HG02938 (cell line): ENCODE measurements around the gene PLEKHO2.
"Not testable (repeated sequence)": the region's sequence is repeated elsewhere in the genome, so short reads cannot be mapped to it uniquely, and the experiment has no call there.

Experiments used
- ATAC-seq: cut with Tn5 transposase; IDR thresholded peaks from one replicate; pipeline ENCODE4 v1.9.1; 2021; ENCODE audit warnings: mild to moderate bottlenecking, moderate library complexity; ENCODE audit not compliant: unreplicated experiment

PLEKHO2 gene, protein sequence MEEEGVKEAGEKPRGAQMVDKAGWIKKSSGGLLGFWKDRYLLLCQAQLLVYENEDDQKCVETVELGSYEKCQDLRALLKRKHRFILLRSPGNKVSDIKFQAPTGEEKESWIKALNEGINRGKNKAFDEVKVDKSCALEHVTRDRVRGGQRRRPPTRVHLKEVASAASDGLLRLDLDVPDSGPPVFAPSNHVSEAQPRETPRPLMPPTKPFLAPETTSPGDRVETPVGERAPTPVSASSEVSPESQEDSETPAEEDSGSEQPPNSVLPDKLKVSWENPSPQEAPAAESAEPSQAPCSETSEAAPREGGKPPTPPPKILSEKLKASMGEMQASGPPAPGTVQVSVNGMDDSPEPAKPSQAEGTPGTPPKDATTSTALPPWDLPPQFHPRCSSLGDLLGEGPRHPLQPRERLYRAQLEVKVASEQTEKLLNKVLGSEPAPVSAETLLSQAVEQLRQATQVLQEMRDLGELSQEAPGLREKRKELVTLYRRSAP

DNA sequence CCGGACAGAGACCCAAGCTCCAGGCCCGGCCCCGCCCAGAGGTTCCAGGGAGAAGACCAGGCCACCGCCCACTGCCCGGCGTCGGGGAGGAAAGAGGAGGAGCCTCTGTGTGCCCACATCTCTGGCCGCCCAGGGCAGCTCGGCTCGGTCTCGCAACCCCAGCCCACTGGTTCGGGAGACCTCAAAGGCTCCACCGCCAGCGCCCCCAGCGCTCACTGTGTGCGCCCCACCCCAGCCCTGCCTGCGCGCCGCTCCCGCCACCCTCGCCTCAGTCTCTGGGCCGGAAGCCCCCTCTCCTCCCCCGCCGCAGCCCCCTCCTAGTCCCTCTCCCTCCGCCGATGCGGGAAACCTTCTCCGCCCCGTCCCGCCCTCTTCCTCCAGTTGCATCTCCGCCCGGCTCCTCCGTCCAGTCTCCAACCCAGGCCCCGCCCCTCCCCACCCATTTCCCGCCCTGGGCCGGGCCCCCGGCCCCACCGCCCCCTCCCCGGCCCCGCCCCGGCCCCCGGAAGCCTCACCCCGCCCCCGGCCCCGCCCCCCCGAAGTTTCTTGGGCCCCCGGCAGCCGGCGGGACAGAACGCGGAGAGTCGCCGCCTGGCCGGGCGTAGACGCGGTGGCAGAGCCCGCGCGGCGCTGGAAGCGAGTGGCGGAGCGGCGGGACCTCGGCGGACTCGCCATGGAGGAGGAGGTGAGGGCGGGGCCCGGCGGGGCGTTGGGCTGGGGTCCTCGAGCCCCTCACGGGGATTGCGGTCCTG, at the start of gene PLEKHO2:
TSS of gene PLEKHO2 (plus strand) at position 572 of the 752 bp plus-strand sequence. CDS start at position 674, 102 bp downstream.
- peak; percentile 50 for ATAC-seq

DNA sequence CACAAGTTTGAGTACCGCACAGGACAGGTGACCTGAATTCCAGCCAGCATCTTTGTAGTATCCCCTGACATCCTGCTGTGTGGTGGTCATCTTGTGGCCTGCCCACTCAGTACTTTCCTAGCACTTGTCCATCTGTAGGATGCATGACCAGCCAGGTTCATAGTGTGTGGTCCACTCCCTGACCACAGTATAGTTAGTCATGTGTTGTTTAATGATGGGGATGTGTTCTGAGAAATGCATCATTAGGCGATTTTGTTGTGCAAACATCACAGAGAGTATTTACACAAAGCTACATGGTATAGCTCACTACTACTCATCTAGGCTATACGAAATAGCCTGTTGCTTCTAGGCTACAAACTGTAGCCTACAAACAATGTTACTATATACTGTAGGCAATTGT, 49.4 kb upstream of the PLEKHO2 start:
- no peak for ATAC-seq

DNA sequence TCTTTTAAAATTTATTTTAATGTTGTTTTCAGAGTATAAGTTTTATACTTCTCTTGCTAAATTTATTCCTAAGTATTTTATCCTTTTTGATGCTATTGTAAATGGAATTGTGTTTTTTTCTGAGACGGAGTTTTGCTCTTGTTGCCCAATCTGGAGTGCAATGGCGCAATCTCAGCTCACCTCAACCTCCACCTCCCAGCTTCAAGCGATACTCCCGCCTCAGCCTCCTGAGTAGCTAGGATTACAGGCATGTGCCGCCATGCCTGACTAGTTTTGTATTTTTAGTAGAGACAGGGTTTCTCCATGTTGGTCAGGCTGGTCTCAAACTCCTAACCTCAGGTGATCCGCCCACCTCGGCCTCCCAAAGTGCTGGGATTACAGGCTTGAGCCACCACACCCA, 46.4 kb upstream of the PLEKHO2 start:
- not testable (repeated sequence) for ATAC-seq

DNA sequence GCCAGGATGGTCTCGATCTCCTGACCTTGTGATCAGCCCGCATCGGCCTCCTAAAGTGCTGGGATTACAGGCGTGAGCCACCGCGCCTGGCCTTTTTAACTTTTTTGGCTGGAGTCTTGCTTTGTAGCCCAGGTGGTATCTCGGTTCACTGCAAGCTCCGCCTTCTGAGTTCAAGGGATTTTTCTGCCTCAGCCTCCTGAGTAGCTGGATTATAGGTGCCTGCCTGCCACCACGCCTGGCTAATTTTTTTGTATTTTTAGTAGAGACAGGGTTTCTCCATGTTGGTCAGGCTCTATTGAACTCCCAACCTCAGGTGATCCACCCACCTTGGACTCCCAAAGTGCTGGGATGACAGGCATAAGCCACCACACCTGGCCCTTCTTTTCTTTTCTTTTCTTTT, 45.8 kb upstream of the PLEKHO2 start:
- not testable (repeated sequence) for ATAC-seq

DNA sequence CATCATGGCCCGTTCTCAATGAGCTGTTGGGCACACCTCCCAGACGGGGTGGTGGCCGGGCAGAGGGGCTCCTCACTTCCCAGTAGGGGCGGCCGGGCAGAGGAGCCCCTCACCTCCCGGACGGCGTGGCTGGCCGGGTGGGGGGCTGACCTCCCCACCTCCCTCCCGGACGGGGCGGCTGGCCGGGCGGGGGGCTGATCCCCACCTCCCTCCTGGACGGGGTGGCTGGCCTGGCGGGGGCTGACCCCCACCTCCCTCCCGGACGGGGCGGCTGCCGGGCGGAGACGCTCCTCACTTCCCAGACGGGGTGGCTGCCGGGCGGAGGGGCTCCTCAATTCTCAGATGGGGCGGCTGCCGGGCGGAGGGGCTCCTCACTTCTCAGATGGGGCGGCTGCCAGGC, 42.8 kb upstream of the PLEKHO2 start:
- ATAC-seq = not testable (repeated sequence)

DNA sequence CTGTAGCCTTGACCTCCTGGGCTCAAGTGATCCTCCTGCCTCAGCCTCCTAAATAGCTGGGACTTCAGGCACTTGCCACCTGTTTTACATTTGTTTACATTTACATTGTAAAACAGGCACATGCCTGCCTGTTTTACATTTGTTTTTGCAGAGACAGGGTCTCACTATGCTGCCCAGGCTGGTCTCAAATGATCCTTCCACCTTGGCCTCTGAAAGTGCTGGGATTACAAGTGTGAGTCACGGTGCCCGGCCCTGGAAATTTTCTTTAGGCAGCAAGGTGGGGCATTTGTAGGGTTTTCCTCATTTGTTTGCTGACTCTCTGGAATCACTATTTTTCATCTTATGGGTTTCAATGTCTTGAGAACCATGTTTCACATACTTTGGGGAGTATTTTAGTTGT, 41.2 kb upstream of the PLEKHO2 start:
- ATAC-seq = no peak

DNA sequence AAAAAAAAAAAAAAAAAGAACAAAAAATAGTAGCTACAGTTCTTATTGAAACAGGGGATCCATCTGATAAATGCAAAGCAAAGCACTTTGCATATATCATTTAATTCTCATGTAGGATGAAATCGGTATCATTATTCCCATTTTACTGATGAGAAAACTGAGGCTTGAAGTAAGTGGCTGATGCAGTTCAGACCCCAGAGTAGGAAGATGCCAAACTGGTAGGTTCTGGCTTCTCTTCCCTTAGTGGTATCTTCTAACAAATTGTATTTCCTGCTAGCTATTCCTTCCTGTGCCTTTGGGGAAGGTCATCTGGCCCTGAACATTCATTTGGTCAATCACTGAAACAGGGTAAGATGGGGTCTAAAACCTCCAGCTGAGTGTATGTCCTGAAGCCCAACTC, 38.2 kb upstream of the PLEKHO2 start:
- ATAC-seq = no peak

DNA sequence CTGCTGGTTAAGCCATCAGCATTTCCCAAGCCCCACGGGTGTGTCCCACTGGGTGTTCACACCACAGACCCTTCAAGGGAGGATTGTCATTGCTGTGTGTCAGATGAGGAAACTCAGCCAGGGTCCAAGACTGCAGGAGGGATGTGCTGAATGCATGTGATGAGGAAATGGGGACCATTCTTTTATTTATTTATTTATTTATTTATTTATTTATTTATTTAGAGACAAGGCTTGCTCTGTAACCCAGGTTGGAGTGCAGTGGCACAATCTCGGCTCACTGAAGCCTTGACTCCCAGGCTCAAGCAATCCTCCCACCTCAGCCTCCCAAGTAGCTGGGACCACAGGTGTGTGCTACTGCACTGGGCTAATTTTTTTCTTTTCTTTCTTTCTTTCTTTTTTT, 37.1 kb upstream of the PLEKHO2 start:
- no peak for ATAC-seq

DNA sequence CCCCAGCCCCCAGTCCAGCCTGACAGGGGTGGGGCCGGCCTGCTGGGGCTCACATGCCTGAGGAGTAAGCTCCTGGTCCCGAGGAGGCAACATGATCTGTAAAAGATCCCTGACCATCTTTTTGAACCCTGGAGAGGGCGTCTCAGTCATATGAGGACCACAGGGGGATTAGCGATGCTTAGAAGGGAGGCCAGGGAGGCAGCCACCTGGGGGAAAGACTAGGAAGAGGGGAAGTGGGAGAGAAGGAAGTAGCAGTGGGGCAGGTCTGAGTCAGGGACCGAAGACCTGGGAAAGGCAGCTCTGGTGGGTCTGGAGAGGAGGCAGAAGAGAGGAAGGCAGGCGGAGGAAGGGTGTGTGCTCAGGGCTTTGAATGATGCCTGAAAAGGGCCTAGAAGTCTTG, 35.2 kb upstream of the PLEKHO2 start:
- ATAC-seq = no peak

DNA sequence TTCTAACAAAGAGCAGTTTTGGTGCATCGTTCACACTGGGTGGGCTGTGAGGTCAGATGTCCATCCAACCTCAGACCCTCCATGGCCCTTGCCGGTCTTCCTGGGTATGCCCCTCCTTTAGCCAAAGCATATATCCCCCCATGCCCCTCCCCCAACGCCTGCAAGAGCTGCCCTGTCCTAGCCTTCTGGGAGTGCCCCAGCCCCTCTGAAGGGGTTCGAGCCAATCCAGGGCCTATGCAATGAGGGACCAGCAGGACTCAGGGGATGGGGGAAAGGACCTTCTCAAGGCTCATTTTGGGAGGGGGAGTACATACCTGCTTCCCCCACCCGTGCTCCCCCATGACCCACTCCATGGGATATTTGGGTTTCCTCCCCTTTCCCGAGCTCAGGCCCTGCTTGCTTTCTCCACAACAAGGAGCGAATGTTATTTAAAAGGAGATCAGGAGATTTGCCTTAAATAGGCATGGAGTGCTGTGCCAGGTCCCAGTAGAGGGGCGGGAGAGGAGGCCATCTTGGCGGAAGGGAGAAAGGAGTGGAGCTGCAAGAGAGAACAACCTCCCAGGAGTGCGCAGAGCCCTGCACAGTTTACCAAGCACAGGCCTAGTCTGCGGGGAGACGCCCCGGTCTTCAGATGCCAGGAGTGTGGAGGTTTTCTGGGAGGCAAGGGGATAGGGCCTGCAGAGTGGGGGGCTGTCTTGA, 34.5 kb upstream of the PLEKHO2 start:
- no peak for ATAC-seq

DNA sequence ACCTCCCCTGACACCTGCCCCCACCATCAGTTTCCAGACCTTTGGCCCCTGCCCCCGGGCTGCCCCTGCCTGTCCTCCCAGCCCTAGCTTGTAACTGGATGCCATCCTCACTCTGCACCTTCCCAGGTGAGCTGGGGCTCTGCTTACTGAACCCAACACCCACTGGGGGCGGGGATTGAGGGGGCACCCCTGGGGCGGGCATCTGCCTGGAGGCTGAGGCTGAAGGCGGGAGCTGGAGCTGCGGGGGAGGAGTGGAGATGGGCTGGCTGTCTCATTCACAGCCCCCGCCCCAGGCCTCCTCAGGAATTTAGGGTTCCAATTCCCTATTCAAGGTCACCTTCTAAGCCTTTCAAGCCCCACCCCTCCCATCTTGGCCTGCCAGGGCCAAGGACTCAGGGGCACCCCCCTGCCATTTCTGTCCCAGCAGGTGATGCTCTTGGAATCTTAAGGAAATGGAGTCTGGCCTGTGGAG, 33.9 kb upstream of the PLEKHO2 start:
- ATAC-seq = no peak

DNA sequence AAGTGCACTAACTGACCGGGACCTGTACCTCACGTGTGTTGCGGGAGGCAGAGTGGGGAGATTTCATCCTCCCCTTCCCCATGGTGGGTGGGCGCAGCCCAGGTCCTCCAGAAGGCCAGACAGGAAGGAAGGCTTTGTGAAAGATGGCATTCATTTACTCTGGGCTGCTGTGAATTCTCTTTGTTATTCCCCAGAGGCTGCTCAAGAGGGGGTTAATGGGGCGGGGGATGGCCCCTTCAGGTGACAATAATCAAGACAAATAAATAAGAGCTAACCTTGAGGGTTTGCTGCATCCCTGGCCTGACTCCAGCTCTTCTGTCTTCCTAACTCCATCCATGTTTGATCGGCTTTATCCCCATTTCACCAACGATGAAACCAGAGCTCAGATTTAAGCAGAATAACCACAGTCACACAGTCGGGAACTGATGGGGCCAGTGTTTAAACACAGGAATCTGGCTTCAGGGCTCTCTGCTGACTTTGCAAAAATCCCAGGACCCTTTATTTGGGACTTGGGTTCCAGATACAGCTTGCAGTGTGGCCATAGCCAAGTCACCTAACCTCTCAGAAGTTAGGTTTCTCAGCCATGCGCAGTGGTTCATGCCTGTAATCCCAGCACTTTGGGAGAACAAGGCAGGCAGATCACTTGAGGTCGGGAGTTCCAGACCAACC, 32.8 kb upstream of the PLEKHO2 start:
- ATAC-seq = no peak

DNA sequence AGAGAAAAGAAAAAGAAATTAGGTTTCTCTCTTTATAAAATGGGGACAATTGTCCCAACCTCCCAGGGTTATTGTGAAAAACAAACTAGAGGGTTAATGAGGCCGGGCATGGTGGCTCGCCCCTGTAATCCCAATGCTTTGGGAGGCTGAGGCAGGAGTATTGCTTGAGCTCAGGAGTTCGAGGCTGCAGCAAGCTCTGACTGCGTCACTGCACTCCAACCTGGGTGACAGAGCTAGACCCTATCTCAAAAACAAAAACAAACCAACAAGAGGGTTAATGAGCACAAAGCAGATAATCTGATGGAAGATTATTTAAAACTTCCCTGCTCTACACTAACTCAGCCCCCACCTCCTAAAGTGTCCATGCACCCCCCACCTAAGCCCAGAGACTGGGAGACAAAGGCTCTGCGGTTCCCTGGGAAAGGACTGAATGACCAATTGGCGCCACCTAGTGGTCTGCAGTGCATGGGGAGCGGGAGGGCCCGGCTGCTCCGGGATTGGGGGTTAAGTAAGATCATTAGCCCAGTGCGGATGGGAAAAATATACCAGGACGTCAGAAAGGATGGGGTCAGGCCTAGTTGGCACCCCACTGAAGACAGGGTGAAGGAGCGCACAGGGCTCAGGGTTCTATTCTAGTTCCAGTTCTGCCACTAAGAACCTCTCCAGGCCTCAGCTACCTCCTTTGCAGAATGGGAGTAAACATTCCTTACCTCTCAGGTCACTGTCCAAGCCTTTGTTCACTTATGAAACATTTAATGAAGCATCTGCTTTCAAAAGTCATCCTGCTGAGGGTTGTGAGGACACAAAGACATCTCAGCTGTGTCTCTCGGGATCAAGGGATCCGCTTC, 31.8 kb upstream of the PLEKHO2 start:
- no peak for ATAC-seq

DNA sequence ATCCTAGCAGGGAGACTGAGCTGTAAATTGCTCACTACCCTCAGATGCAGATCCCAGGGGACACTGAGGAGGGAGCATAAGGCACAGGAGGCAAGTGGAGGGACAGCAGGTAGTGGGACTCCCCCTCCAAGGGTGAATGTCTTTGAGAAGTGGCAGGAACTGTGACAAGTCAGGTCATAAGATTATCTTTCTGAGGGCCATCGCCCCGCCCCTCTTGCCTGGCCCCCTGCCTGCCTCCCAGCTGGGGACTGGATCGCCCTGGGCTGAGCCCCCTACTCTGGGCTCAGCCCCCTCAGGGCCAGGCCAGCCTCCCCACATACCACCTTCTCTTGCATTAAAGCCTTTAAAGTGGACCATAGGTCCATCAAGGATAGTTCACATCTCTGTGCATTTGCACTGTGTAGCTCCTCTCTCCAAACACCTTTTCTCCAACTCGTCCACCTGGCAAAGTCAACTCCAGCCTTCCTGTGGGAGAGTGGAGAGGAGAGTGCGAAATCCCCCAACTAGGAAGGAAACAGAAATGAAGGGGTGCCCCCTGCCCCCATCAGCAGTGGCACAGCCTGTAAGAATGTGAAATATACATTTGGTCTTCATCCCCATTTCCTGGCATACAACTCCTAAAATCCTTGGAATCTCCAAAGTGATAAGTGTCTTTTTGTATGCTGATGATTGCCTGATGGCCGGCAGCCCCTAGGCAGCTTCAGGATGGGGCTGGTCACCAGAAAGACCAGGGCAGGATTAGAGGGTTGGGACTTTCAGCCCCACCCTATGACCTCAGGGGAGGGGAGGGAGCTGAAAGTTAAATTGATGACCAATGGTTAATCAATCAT, 31.0 kb upstream of the PLEKHO2 start:
- no peak for ATAC-seq

DNA sequence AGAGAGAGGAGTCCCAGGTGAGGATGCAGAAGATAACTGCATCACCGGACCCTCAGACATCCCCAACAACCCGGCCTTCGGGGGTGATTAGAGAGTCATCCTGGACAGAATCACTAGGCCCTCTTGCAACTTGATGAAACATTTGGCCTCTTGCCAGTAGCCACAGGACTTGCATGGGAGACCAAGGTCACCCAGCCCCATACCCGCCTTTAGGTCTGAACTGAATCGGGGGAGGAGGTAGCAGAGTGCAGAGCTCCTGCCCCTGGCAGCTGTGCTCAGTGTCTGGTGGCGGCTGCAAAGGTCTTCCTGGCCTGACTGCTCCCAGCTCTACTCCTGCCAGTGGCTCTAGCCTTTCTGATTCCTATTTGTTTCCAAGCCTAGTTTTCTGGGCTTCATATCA, 28.6 kb upstream of the PLEKHO2 start:
- no peak for ATAC-seq

DNA sequence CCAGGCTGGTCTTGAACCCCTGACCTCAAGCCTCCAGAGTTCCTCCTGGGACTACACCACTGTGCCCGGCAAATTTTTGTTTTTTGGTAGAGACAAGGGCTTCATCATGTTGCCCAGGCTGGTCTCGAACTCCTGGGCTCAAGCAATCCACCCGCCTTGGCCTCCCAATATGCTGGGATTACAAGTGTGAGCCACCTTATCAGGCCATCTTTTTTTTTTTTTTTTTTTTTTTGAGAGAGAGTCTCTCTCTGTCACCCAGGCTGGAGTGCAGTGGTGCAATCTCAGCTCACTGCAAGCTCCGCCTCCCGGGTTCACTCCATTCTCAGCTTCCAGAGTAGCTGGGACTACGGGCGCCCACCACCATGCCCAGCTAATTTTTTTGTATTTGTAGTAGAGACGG, 27.4 kb upstream of the PLEKHO2 start:
- ATAC-seq = not testable (repeated sequence)

DNA sequence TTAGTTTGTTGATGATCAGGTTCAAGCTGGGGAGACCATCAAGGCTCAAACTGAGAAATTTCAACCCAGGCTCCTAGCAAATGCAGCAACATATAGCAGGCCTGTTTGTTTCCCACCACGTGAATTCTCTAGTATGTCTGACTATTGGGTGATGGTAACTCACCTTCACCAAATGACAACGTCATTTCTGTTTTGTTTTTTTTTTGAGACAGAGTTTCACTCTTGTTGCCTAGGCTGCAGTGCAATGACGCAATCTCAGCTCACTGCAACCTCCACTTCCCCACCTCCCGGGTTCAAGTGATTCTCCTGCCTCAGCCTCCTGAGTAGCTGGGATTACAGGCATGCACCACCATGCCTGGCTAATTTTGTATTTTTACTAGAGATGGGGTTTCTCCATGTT, 26.8 kb upstream of the PLEKHO2 start:
- not testable (repeated sequence) for ATAC-seq

DNA sequence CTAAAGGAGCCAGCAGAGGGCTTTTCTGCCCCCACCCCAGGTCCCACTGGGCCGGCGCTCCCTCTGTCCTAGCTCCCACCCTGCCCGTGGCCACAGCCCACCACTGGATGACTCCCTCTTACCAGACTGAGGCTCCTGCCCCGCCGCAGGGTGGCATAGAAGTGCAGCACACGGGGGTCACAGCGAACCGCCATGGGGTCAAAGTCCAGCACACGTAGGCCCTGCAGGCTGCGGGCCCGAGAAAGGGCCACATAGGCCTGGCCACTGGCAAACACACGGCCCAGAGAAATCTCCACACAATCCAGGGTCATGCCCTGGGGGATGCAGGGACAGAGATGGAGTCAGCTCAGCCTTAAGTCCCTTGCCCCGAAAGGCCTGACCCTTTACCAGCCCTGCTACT, 25.3 kb upstream of the PLEKHO2 start:
- ATAC-seq = no peak

DNA sequence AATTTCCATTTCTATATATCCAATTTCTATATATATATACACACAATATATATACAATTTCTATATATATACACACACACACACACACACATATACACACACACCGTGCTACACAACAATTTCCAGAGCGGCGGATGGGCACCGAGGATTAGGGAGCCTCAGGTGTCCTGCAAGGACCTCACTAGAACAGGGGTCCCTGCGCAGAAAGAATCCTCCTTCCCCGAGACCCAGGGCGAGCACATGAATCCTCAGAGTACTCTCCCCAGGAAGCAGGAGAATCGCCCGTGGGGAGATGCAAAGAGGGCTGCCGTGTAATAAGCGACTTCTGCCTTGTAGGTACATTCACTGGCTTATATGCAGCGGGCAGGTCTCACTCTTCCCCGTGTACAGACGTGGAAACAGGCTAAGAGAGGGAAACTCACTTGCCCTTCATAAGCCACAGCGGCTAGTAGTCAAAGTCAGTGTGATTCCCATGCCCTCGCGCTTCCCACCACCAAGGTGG, 16.7 kb upstream of the PLEKHO2 start:
- ATAC-seq = peak; percentile 4
